Cardiac muscle cell (in vitro differentiated cells and primary cell): Measurements from ENCODE around the gene B4GALT5. TPM values are rescaled to one million over a fixed set of nuclear protein-coding genes. Genes with fewer than 3 reads are reported as not detected.
A peak's percentile ranks its signal among the peaks of the same experiment; 100 is the strongest.

Experiments
- DNase-seq, 2 donors: peaks; one replicate each; pipeline versions ENCODE4 v3.0.0 to v3.0.0-alpha.2; 2010 to 2017; ENCODE audit warnings: low read depth in 1 of 2, low spot score in 1 of 2
- H3K27ac ChIP-seq: fragments of 200-600 bp; sonication (generic); 2 replicates; pipeline ENCODE4 v1.5.1; 2016
- H3K27me3 ChIP-seq: fragments of 200-600 bp; sonication (generic); 2 replicates; pipeline ENCODE4 v1.6.0; 2016; ENCODE audit warnings: control low read depth
- H3K36me3 ChIP-seq: fragments of 200-600 bp; sonication (generic); 2 replicates; pipeline ENCODE4 v1.5.1; 2016; ENCODE audit warnings: control low read depth
- H3K4me1 ChIP-seq: fragments of 200-600 bp; sonication (generic); 2 replicates; pipeline ENCODE4 v1.8.1; 2017; ENCODE audit warnings: low read depth, mild to moderate bottlenecking, mixed run types
- H3K4me3 ChIP-seq: fragments of 200-600 bp; sonication (generic); 2 replicates; pipeline ENCODE4 v1.5.1; 2016; ENCODE audit warnings: mild to moderate bottlenecking
- H3K9me3 ChIP-seq: fragments of 200-600 bp; sonication (generic); 2 replicates; pipeline ENCODE4 v1.5.1; 2017; ENCODE audit warnings: low read depth, mild to moderate bottlenecking, control low read depth
- CTCF ChIP-seq: IDR thresholded peaks from 2 replicates; pipeline ENCODE4 v1.5.1; 2012; ENCODE audit warnings: low read depth, mild to moderate bottlenecking, low read length
- polyA plus RNA-seq: library from polyadenylated mRNA; unstranded; fragments of >200 nt; fragmentation: Nextera tagmentation; extraction: Ambion mirVana; gene quantifications from 2 replicates; pipeline ENCODE4 v1.2.1, GENCODE V29; 2016
- total RNA-seq: library from RNA; depleted of rRNA; stranded (reverse); fragments of >200 nt; gene quantifications from 2 replicates; pipeline ENCODE4 v1.2.3, GENCODE V29; 2016

The B4GALT5 gene
- total and polyA plus RNA-seq, 2 experiments from 2014 or later = 11.5 to 26.5 TPM

DNA sequence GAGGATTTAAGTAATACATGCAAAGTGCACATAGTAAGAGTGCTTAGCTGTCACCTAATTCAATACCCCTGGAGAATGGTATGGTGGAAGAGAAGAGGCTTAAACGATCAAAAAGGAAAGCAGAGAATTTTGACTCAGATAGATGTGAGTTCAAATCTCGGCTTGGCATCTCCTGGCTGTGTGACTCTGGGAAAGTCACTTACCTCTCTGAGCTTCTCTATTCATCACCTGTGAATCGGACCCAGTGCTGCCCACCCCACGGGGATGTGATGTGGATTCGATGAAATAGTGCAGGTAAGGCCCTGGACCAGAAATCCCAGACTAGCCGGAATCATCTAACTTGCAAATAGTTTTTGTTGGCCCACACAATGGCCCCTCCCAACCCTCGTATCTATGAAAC, 1.8 kb upstream of the B4GALT5 start:
- no peaks in the 10 kb centered on the region for H3K36me3 ChIP-seq
- peaks cover 5% of the 10 kb centered on the region for H3K4me1 ChIP-seq
- H3K9me3 ChIP-seq = no peaks in the 10 kb centered on the region
- no peak overlapping the region for H3K27ac ChIP-seq
- H3K27me3 ChIP-seq = no peaks in the 10 kb centered on the region
- no peak for TF ChIP-seq CTCF
- DNase-seq = no peak
- H3K4me3 ChIP-seq = no peak overlapping the region

DNA sequence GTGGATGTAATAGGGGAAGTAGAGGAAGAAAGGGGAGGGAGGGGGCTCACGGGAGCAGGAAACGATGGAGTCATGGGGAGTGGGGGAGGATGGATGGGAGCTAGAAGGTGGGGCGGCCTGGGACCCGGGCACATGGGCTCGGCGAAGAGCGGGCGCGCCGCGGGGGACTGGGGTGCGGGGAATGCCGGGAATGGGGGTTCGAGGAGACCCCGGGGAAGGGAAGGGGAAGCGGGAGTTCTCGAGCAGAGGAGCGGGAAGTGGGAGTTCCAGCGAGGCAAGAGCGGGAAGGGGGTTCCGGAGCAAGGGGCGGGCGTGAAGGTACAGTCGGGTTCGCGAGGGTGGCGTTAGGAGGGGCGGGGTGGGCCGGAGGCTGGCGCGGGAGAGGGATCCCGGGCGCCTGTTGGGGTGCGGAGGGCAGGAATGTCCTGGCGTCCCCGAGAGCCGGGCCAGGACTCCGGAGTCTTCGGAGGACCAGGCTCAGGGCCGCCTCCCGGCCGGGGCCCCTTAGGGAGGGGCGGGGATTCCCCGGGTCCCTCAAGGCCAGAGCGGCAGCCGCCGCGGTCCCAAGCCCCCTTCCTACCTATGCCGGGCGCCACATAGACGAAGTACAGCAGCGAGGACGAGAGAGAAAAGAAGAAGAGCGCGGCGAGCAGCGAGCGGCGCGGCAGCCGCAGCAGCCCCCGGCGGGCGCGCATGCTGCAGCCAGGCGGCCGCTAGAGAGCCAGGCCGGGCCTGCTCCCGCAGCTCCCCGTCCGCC, 504 bp downstream of the B4GALT5 start:
- no peak for TF ChIP-seq CTCF
- Histone ChIP-seq H3K27me3 (no peaks in the 10 kb centered on the region), H3K36me3 (no peaks in the 10 kb centered on the region), H3K27ac (peak overlapping the region; percentile 97), H3K4me1 (peaks cover 10% of the 10 kb centered on the region), H3K4me3 (peak overlapping the region; percentile 96), H3K9me3 (no peaks in the 10 kb centered on the region)
- peak in 1 of 2 donors; percentile 11 for DNase-seq

DNA sequence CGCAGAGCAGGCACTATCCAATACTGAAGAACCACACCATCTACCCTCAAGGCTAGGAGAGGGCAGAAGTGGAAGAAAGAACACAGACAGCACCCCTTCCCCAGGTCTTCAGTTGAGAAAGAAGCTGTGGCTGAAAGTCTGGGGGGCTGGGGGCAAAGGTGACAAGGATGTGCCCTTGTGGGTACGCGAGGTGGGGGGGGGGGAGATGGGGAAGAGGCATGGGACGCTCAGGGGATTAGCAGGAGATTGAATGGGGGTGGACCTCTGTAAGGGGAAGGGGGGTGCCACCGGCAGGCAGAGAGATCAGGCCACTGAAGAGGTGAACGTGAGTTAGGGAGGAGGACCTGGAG, 1.1 kb downstream of the B4GALT5 start:
- H3K36me3 ChIP-seq = no peaks in the 10 kb centered on the region
- peak overlapping the region; percentile 41 for H3K27ac ChIP-seq
- peak overlapping the region; percentile 96 for H3K4me3 ChIP-seq
- peak in 1 of 2 donors; percentile 15 for DNase-seq
- H3K4me1 ChIP-seq = peaks cover 10% of the 10 kb centered on the region
- H3K9me3 ChIP-seq = no peaks in the 10 kb centered on the region
- TF ChIP-seq CTCF = no peak
- H3K27me3 ChIP-seq = no peaks in the 10 kb centered on the region

- H3K4me1 ChIP-seq = peaks cover 10% of the 10 kb centered on the region
- H3K27me3 ChIP-seq = no peaks in the 10 kb centered on the region
- H3K27ac ChIP-seq = no peak overlapping the region
- H3K4me3 ChIP-seq = peak overlapping the region; percentile 96
- H3K36me3 ChIP-seq = no peaks in the 10 kb centered on the region
- no peak for DNase-seq
- no peaks in the 10 kb centered on the region for H3K9me3 ChIP-seq
- TF ChIP-seq CTCF = no peak
Measured at GRCh38 chr20:49712118-49712517, 1.6 kb downstream of the B4GALT5 start.

DNA sequence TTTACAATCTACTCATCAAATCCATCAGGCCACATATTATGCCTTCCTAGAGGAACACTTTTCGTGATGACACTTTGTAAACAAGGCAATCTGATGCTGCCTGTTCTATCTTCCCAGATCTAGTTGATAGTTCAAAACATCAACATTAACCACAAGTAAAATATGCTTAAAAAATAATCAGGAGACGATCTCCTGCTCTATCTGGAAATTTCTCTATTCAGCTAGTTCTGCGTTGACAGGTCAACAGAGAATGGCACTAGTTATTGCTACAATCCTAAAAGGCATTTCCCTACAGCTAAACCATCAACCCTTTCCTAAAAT, 2.1 kb downstream of the B4GALT5 start:
- no peak for TF ChIP-seq CTCF
- no peaks in the 10 kb centered on the region for H3K36me3 ChIP-seq
- peak overlapping the region; percentile 96 for H3K4me3 ChIP-seq

More for the DNA sequence above, 2.1 kb downstream of the B4GALT5 start:
- DNase-seq = no peak
- no peaks in the 10 kb centered on the region for H3K27me3 ChIP-seq
- H3K4me1 ChIP-seq = peaks cover 11% of the 10 kb centered on the region
- no peak overlapping the region for H3K27ac ChIP-seq
- H3K9me3 ChIP-seq = no peaks in the 10 kb centered on the region
